ENCODE results near the gene OR2L3. TPM values are rescaled to one million over a fixed set of nuclear protein-coding genes. Genes with fewer than 3 reads are reported as not detected.

OR2L3 gene
- total RNA-seq, 2 donors from 2014 or later: not detected

- ATAC-seq: no peak
- Histone ChIP-seq H3K4me1 (no peaks in the 10 kb centered on the region), H3K9me3 (peaks cover 0 to 8% (median 0%) of the 10 kb centered on the region in 3 donors), H3K27me3 (no peaks in the 10 kb centered on the region), H3K27ac (no peak within 1 kb of the TSS), H3K4me3 (no peak within 1 kb of the TSS), H3K36me3 (replicated peaks in 1 of 2; ENCODE audit: insufficient read depth in 1 of 2, low read depth in 2 of 2) (no peaks in the 10 kb centered on the region)
- no peak for DNase-seq
- WGBS, 2 donors: 55 to 65% methylated on average over 2 of the region's 2 CpGs
- intact Hi-C loops (cut with DNase I): no loop called here
- TF ChIP-seq POLR2A (IDR thresholded peaks at IDR 0.05) (no peak), CTCF (IDR thresholded peaks at IDR 0.05) (no peak)
These were observed 33.4 kb upstream of the OR2L3 start, which contains the start of gene OR2L5 for GRCh38 chr1:248013229-248013710. OR2L5 (plus strand) TSS chr1:248013660; CDS start chr1:248021948, 8,288 bp downstream.

GRCh38 chr1:248015803-248016202 is 30.8 kb upstream of the OR2L3 start:
- Histone ChIP-seq H3K9me3 (peaks cover 0 to 8% (median 0%) of the 10 kb centered on the region in 3 donors), H3K4me3 (no peak overlapping the region), H3K27ac (no peak overlapping the region), H3K27me3 (no peaks in the 10 kb centered on the region), H3K4me1 (no peaks in the 10 kb centered on the region), H3K36me3 (replicated peaks in 1 of 2; ENCODE audit: insufficient read depth in 1 of 2, low read depth in 2 of 2) (no peaks in the 10 kb centered on the region)
- 45 to 55% methylated on average over 1 of the region's 1 CpG for WGBS, 2 donors
- TF ChIP-seq POLR2A (IDR thresholded peaks at IDR 0.05) (no peak), CTCF (IDR thresholded peaks at IDR 0.05) (no peak)
- ATAC-seq (no peak), DNase-seq (no peak)
- intact Hi-C loops (cut with DNase I): no loop called here

GRCh38 chr1:248029770-248030169 is 16.9 kb upstream of the OR2L3 start, which contains the start of gene OR2L2:
OR2L2 (plus strand) TSS chr1:248030070; CDS start chr1:248038268, 8,198 bp downstream.
- intact Hi-C loops (cut with DNase I): no loop called here
- Histone ChIP-seq H3K27ac (no peak within 1 kb of the TSS), H3K9me3 (peaks cover 0 to 6% (median 0%) of the 10 kb centered on the region in 3 donors), H3K36me3 (replicated peaks in 1 of 2; ENCODE audit: insufficient read depth in 1 of 2, low read depth in 2 of 2) (no peaks in the 10 kb centered on the region), H3K27me3 (no peaks in the 10 kb centered on the region), H3K4me3 (no peak within 1 kb of the TSS), H3K4me1 (no peaks in the 10 kb centered on the region)
- ATAC-seq (no peak), DNase-seq (no peak)
- no peak for TF ChIP-seq POLR2A (IDR thresholded peaks at IDR 0.05)
- no peak for TF ChIP-seq CTCF (IDR thresholded peaks at IDR 0.05)
- WGBS, 2 donors: 28 to 36% methylated on average over 2 of the region's 2 CpGs

GRCh38 chr1:248045209-248045608 is 1.4 kb upstream of the OR2L3 start:
- H3K9me3 ChIP-seq: no peaks in the 10 kb centered on the region
- intact Hi-C loops (cut with DNase I): no loop called here
- H3K4me1 ChIP-seq: no peaks in the 10 kb centered on the region
- H3K27me3 ChIP-seq: no peaks in the 10 kb centered on the region
- no peak for DNase-seq
- no peak overlapping the region for H3K27ac ChIP-seq
- WGBS, 2 donors: 56 to 59% methylated on average over 5 of the region's 5 CpGs
- no peak for ATAC-seq
- TF ChIP-seq CTCF (IDR thresholded peaks at IDR 0.05) (no peak), POLR2A (IDR thresholded peaks at IDR 0.05) (no peak)
- no peaks in the 10 kb centered on the region for H3K36me3 ChIP-seq (replicated peaks in 1 of 2; ENCODE audit: insufficient read depth in 1 of 2, low read depth in 2 of 2)
- no peak overlapping the region for H3K4me3 ChIP-seq

- ATAC-seq: no peak
- intact Hi-C loops (cut with DNase I): no loop called here
These were observed 372 bp downstream of the OR2L3 start for GRCh38 chr1:248047008-248047407.

More at GRCh38 chr1:248047008-248047407, 372 bp downstream of the OR2L3 start:
- TF ChIP-seq POLR2A (IDR thresholded peaks at IDR 0.05) (no peak), CTCF (IDR thresholded peaks at IDR 0.05) (no peak)
- Histone ChIP-seq H3K9me3 (no peaks in the 10 kb centered on the region), H3K27me3 (no peaks in the 10 kb centered on the region), H3K36me3 (replicated peaks in 1 of 2; ENCODE audit: insufficient read depth in 1 of 2, low read depth in 2 of 2) (no peaks in the 10 kb centered on the region), H3K27ac (no peak overlapping the region), H3K4me1 (no peaks in the 10 kb centered on the region), H3K4me3 (no peak overlapping the region)
- DNase-seq: no peak
- WGBS, 2 donors: 16 to 25% methylated on average over 1 of the region's 1 CpG
